Measurements from ENCODE around the gene ERAL1. TPM values are rescaled to one million over a fixed set of nuclear protein-coding genes. Genes with fewer than 3 reads are reported as not detected.
A peak's percentile ranks its signal among the peaks of the same experiment; 100 is the strongest.

Gene ERAL1
- total and polyA plus RNA-seq, 2 of the 13 experiments (the other 11 are each of a cell fraction or from before 2014, with no cell fraction given), result 46.9 to 72.2 TPM

- TF ChIP-seq ZFP91 (CRISPR knock-in tag; IDR thresholded peaks at IDR 0.05; ENCODE audit: borderline replicate concordance) (peak; percentile 48), ZMYM4 (CRISPR knock-in tag; IDR thresholded peaks at IDR 0.05) (peak; percentile 94), ZNF546 (CRISPR knock-in tag; conservative IDR thresholded peaks at IDR 0.05) (peak; percentile 58; the same call in 1 of the 2 replicates), ZNF83 (CRISPR knock-in tag; IDR thresholded peaks at IDR 0.05; ENCODE audit: borderline replicate concordance) (0 out of 2 replicates have a peak, but pooled peaks have one; percentile 37), PHF21A (CRISPR knock-in tag; IDR thresholded peaks at IDR 0.05) (peak; percentile 69; the same call in 1 of the 2 replicates), ZSCAN20 (CRISPR knock-in tag; IDR thresholded peaks at IDR 0.05; ENCODE audit: borderline replicate concordance) (no peak), ZGPAT (CRISPR knock-in tag; IDR thresholded peaks at IDR 0.05) (peak; percentile 73; the same call in 1 of the 2 replicates), GTF2F1 (IDR thresholded peaks at IDR 0.05; ENCODE audit: low read length) (no peak), GABPB1 (CRISPR knock-in tag; IDR thresholded peaks at IDR 0.05) (peak; percentile 74), SMAD9 (CRISPR knock-in tag; IDR thresholded peaks at IDR 0.05) (no peak), POLR2AphosphoS5 (IDR thresholded peaks at IDR 0.05; ENCODE audit: low read depth, low read length) (no peak), YY1 (IDR thresholded peaks at IDR 0.05; ENCODE audit: insufficient read depth, insufficient replicate concordance, low read depth, low read length) (peak; percentile 86), CCDC6 (CRISPR knock-in tag; IDR thresholded peaks at IDR 0.05) (peak; percentile 87), TEAD3 (CRISPR knock-in tag; optimal IDR thresholded peaks at IDR 0.05; ENCODE audit: borderline replicate concordance) (peak; percentile 87), SRSF4 (IDR thresholded peaks at IDR 0.05; ENCODE audit: low read depth, low read length, poor library complexity, severe bottlenecking) (no peak), SMC3 (IDR thresholded peaks at IDR 0.05; ENCODE audit: low read length) (peak; percentile 9; the same call in 1 of the 2 replicates), SOX5 (CRISPR knock-in tag; IDR thresholded peaks at IDR 0.05; ENCODE audit: borderline replicate concordance) (peak; percentile 64)
- TF ChIP-seq, protein P1, sequence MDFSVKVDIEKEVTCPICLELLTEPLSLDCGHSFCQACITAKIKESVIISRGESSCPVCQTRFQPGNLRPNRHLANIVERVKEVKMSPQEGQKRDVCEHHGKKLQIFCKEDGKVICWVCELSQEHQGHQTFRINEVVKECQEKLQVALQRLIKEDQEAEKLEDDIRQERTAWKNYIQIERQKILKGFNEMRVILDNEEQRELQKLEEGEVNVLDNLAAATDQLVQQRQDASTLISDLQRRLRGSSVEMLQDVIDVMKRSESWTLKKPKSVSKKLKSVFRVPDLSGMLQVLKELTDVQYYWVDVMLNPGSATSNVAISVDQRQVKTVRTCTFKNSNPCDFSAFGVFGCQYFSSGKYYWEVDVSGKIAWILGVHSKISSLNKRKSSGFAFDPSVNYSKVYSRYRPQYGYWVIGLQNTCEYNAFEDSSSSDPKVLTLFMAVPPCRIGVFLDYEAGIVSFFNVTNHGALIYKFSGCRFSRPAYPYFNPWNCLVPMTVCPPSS (IDR thresholded peaks at IDR 0.05), result no peak
- TF ChIP-seq, protein P2, sequence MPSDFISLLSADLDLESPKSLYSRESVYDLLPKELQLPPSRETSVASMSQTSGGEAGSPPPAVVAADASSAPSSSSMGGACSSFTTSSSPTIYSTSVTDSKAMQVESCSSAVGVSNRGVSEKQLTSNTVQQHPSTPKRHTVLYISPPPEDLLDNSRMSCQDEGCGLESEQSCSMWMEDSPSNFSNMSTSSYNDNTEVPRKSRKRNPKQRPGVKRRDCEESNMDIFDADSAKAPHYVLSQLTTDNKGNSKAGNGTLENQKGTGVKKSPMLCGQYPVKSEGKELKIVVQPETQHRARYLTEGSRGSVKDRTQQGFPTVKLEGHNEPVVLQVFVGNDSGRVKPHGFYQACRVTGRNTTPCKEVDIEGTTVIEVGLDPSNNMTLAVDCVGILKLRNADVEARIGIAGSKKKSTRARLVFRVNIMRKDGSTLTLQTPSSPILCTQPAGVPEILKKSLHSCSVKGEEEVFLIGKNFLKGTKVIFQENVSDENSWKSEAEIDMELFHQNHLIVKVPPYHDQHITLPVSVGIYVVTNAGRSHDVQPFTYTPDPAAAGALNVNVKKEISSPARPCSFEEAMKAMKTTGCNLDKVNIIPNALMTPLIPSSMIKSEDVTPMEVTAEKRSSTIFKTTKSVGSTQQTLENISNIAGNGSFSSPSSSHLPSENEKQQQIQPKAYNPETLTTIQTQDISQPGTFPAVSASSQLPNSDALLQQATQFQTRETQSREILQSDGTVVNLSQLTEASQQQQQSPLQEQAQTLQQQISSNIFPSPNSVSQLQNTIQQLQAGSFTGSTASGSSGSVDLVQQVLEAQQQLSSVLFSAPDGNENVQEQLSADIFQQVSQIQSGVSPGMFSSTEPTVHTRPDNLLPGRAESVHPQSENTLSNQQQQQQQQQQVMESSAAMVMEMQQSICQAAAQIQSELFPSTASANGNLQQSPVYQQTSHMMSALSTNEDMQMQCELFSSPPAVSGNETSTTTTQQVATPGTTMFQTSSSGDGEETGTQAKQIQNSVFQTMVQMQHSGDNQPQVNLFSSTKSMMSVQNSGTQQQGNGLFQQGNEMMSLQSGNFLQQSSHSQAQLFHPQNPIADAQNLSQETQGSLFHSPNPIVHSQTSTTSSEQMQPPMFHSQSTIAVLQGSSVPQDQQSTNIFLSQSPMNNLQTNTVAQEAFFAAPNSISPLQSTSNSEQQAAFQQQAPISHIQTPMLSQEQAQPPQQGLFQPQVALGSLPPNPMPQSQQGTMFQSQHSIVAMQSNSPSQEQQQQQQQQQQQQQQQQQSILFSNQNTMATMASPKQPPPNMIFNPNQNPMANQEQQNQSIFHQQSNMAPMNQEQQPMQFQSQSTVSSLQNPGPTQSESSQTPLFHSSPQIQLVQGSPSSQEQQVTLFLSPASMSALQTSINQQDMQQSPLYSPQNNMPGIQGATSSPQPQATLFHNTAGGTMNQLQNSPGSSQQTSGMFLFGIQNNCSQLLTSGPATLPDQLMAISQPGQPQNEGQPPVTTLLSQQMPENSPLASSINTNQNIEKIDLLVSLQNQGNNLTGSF (CRISPR knock-in tag; IDR thresholded peaks at IDR 0.05), result no peak
Measured at GRCh38 chr17:28902819-28903545, 48.2 kb downstream of the ERAL1 start, which contains the start of gene DHRS13 (continued).

All from HepG2 (cell line).